Measurements from ENCODE around the gene FRS2.

- TF ChIP-seq POLR2AphosphoS5 (IDR thresholded peaks at IDR 0.05; ENCODE audit: low read depth, low read length) (no peak), REST (IDR thresholded peaks at IDR 0.05; ENCODE audit: insufficient read depth in 1 of 2, low read depth in 2 of 2, low read length in 2 of 2) (no peak)
These were observed 46.8 kb downstream of the FRS2 start for GRCh38 chr12:69516950-69517349.

Measured in PFSK-1 (cell line).